Left lobe of liver (tissue), 2 donors: ENCODE data around the gene SLC24A4. TPM values are rescaled to one million over a fixed set of nuclear protein-coding genes. Genes with fewer than 3 reads are reported as not detected.
"Not testable (repeated sequence)": the region's sequence is repeated elsewhere in the genome, so short reads cannot be mapped to it uniquely, and the experiment has no call there.

Experiments
- ATAC-seq: fragments of 200-7000 bp; cut with Tn5 transposase; one replicate; pipeline ENCODE4 v1.9.1; 2020; ENCODE audit warnings: mild to moderate bottlenecking, moderate library complexity
- DNase-seq: peaks from one replicate; pipeline ENCODE4 v3.0.0-alpha.2; 2020; ENCODE audit warnings: low spot score
- total RNA-seq: library from RNA; stranded (reverse); gene quantifications from one replicate; pipeline ENCODE4 v1.2.1, GENCODE V29; 2021
- donor health status: DM: no; HTN: no; CAD: no; lungs with moderate emphysema.
- donor health status: DM: no; HTN: yes; CAD: no.

The SLC24A4 gene
- total RNA-seq, 1 donor from 2014 or later, result 0.20 TPM

DNA sequence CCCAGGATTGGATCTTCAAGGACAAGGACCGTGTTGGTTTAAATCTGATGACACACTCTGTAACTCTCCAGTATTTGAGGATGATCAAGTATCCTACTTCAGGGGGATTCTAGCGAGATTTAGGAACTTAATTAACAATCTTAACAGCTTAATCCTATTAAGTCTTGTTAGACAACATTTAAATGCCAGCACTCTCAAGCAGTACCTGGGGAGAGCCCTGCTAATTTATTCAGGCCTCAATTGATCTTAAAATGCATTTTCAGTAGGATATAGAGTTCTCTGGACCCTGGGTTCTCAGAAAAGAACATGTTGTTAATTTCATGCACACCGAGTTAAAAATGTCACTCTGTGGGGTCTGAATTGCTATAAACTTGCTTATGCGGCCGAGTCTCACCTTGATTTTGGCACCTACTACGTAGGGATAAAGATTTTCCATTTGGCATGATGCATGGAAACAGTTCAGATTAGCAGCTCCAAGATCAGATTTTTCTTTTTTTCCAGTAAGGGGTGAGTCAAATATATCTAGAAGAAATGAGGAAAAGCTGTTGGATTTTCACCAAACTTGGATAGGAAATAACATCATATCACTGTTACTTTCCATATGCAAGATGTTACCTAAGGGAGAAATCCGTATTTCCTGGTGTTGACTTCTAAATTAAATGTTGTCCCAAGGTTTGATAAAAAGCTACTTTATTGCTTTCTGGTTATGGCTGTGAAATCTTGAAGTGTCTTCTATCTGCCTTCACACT, 76.1 kb downstream of the SLC24A4 start:
- DNase-seq, result no peak
- ATAC-seq, result no peak

DNA sequence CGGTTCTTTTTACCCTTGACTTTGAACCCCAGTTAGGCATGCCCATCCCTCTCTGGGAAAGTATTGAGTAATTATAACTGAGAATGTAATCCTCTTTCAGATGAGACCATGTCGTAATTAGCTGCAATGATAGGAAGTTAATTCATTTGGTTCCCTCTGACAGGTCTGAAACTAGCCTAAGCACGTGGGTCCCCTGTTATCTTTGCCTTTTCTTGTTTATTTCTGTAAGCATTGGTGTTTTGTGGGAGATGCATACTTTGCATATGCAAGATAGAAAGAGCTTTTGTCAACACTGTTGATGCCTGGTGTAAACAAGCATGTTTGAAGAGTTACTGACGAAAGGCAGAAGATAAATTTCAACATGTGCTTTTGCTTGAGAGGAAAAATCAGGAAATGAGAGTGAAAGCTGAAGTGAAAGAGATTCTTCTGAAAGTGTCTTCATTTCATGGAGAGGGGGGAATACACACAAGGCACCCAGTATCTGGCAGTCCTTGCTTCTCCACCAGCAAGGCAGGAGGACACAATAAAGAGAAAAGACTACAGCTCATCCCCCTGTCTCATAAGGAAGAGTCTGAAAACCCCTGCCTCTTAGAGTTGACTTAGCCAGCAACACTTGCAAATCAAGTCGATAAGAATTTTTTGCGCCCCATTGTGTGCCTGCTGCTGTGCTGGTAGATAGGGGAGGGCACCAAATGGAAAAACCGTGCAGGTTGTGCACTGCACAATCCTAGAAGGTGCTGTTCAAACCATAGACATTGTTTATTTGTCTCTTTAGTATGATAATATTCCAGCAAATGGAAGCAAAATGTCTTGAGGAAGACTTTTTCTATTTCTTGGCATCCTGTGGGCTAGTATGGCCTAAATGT, 77.8 kb downstream of the SLC24A4 start:
- DNase-seq (no peak), ATAC-seq (peak; percentile 69)

DNA sequence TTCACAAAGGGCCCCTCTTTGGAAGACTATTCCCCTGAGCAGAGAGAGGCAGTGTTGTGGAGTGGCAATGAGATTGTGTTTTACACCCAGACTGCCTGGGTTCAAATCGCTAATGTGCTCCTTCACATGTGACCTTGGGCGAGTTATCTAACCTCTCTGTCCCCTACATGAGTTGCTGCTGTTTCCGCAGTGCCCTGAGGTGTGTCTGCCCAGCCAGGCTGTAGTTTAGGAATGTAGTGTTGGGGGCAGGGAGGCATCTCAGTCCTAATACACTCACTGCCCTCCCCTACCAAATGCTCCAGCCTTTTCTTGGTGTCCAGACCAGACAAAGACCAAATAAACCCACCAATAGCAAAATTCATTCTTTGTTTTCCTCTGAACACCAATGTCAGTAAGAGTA, 78.6 kb downstream of the SLC24A4 start:
- ATAC-seq, result no peak
- DNase-seq, result no peak

DNA sequence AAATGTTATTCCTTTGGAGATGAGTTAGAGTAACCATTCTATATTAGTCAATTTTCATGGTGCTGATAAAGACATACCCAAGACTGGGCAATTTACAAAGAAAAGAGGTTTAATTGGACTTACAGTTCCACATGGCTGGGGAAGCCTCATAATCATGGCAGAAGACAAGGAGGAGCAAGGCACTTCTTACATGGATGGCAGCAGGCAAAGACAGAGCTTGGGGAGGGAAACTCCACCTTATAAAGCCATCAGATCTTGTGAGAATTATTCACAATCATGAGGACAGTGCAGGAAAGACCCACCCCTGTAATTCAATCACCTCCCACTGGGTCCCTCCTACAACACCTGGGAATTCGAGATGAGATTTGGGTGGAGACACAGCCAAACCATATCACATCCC, 79.5 kb downstream of the SLC24A4 start:
- ATAC-seq, DNase-seq: not testable (repeated sequence)

- DNase-seq, result no peak
- ATAC-seq, result no peak
Observed at GRCh38 chr14:92404018-92404417, 81.1 kb downstream of the SLC24A4 start.

- DNase-seq (no peak), ATAC-seq (no peak)
Observed at GRCh38 chr14:92404421-92404820, 81.5 kb downstream of the SLC24A4 start.

DNA sequence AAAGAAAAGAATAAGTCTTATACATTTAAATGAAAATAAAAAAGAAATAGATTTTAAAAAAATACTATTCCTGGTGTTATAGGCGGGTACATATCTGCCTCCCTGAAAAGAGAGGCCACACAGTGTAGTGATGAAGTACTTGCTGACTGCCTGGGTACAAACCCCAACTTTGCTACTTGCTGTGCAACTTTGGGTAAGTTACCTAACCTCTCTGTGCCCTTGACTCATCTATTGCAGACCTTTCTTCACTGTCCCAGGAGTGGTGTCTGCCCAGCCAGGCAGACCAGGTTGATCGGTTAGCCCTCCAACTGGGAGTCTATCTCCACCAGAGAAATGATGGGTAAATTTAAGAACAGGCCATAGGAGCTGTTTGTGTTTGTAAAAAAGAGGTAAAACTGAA, 82.0 kb downstream of the SLC24A4 start:
- DNase-seq (no peak), ATAC-seq (no peak)

- DNase-seq (no peak), ATAC-seq (no peak)
Observed at GRCh38 chr14:92407410-92407809, 84.4 kb downstream of the SLC24A4 start.

DNA sequence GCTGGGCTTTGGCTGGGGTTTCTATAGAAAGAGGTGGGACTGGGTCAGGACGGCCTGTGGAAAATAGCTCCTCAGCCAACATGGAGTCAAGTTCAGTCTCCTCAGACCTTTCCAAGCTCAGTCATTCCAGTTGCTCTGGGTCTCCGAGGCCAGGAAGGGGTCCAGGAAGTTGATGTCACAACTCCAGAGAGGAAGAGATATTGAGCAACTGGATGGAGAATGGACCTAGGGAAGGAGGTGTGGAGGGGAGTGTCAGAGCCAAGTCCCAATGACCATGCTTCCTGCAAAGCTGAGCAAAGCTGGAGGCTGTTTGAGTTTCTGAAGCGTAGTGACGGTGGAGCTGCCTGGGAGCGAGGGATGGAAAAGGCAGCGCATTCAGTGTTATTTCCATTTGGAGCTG, 86.1 kb downstream of the SLC24A4 start:
- ATAC-seq (no peak), DNase-seq (no peak)

- DNase-seq (no peak), ATAC-seq (no peak)
Observed at GRCh38 chr14:92411135-92411534, 88.2 kb downstream of the SLC24A4 start.

DNA sequence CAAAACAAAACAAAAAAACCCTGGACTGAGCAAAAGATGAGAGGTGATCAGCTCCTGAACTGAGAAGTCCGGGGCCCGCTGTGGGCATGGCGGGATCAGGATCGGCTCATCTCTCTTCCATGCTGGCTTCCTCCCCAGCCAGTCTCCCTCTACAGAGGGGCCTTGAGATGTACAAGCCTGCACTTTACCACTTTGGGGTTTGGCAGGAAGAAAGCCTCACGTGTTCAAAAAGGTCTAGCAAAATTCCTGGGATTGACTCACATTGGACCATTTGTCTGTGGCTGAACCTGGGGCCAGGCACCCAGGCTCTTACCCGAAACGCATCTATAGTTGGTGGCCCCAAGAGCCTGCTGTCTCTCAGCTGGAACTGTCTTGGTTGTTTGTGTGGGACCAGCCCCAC, 89.0 kb downstream of the SLC24A4 start:
- no peak for DNase-seq
- ATAC-seq, result no peak

- ATAC-seq (no peak), DNase-seq (no peak)
Observed at GRCh38 chr14:92412912-92413311, 89.9 kb downstream of the SLC24A4 start.

- ATAC-seq, result no peak
- DNase-seq, result no peak
Observed at GRCh38 chr14:92413379-92413778, 90.4 kb downstream of the SLC24A4 start.

- DNase-seq, result no peak
- peak; percentile 35 for ATAC-seq
Observed at GRCh38 chr14:92414690-92415445, 91.9 kb downstream of the SLC24A4 start.

DNA sequence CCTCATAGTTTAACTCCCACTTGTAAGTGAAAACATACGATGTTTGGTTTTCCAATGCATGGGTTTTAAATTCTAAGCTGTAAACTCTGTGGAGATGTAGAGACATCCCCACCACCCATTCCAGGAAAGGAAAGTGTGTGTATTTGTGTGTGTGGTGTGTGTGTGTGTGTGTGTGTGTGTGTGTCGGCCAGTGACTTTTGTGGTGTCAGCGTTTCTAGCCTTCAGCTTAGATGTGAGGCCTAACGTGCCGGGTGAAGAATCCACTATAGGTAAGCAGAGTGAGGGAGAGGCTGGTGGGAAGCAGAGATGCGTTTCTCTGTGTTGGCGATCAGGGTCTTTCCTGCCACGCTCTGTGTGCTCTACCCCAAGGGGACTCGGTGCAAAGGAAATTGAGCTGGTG, 93.0 kb downstream of the SLC24A4 start:
- ATAC-seq (no peak), DNase-seq (no peak)

DNA sequence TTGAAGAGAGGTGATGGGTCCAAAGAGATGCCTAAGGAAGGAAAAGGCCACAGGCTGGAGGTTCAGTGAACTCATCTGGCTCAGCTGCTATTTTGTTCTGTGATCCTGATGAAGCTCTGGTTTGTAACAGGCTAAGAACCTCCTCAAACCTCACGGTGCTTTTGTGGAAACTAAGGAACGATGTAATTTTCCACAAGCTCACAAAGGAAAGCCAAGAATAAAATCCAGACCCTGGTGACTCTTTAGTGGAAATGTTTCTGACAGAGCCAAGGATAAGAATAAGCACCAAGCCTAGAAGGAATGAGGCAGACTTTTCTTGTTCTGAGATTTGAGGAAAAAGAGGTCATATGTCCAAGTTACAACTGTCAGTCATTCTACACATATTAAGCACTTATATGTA, 93.6 kb downstream of the SLC24A4 start:
- ATAC-seq (no peak), DNase-seq (no peak)

GRCh38 chr14:92417759-92418158, 94.8 kb downstream of the SLC24A4 start:
- peak; percentile 40 for ATAC-seq
- DNase-seq, result no peak

- DNase-seq (no peak), ATAC-seq (no peak)
Observed at GRCh38 chr14:92421751-92422150, 98.8 kb downstream of the SLC24A4 start.

GRCh38 chr14:92425101-92425500, 102.1 kb downstream of the SLC24A4 start:
- DNase-seq, result no peak
- ATAC-seq, result no peak

GRCh38 chr14:92426237-92426636, 103.3 kb downstream of the SLC24A4 start:
- ATAC-seq, result no peak
- DNase-seq, result no peak

- no peak for DNase-seq
- no peak for ATAC-seq
Observed at GRCh38 chr14:92427096-92427495, 104.1 kb downstream of the SLC24A4 start.
